Panc1 (cell line): Measurements from ENCODE around the gene ILK. TPM values are rescaled to one million over a fixed set of nuclear protein-coding genes. Genes with fewer than 3 reads are reported as not detected.

Experiments
- ATAC-seq: fragments of 200-7000 bp; cut with Tn5 transposase; 2 replicates; pipeline ENCODE4 v1.9.1; 2020; ENCODE audit warnings: mild to moderate bottlenecking, moderate library complexity
- BruUV-seq: library from RNA; stranded (reverse); fragments of 400-500 nt; replicated peaks from 2 replicates; lab custom pipeline; 2021; lab: Mats Ljungman, UMichigan
- CTCF ChIA-PET: fragments of 300-600 bp; sonication (Branson Sonifier 250); formaldehyde crosslinking; loops from one replicate; lab custom pipeline; 2022; ENCODE audit warnings: antibody characterized with exemption; lab: Charles Lee
- POLR2A ChIA-PET: fragments of 300-600 bp; sonication (Branson Sonifier 250); formaldehyde crosslinking; loops from one replicate; lab custom pipeline; 2022; ENCODE audit warnings: antibody characterized with exemption; lab: Charles Lee
- DNase-seq: peaks from one replicate; pipeline ENCODE4 v3.0.0-alpha.2; 2010; ENCODE audit warnings: low read depth, low spot score
- H3K27ac ChIP-seq: 2 replicates; pipeline ENCODE4 v1.5.1; 2011; ENCODE audit warnings: mild to moderate bottlenecking, low read length, inconsistent platforms
- H3K27me3 ChIP-seq: fragments of 200-500 bp; sonication (Bioruptor generic); 2 replicates; pipeline ENCODE4 v1.6.0; 2014; ENCODE audit warnings: low read length, inconsistent platforms; ENCODE audit not compliant: control insufficient read depth, insufficient read depth
- H3K36me3 ChIP-seq: fragments of 200-500 bp; sonication (Bioruptor generic); 2 replicates; pipeline ENCODE4 v1.5.1; 2014; ENCODE audit warnings: inconsistent platforms, mild to moderate bottlenecking, low read length, moderate library complexity; ENCODE audit not compliant: control insufficient read depth, insufficient read depth
- H3K4me1 ChIP-seq: 2 replicates; pipeline ENCODE4 v1.5.1; 2011; ENCODE audit warnings: inconsistent platforms, mild to moderate bottlenecking, low read length, moderate library complexity; ENCODE audit not compliant: control insufficient read depth, insufficient read depth
- H3K4me3 ChIP-seq, 2 experiments: 2 replicates each; pipeline ENCODE4 v1.5.1; 2011 to 2012; ENCODE audit warnings: low read depth in 2 of 2, low read length in 2 of 2, mild to moderate bottlenecking in 2 of 2, inconsistent platforms in 1 of 2, moderate library complexity in 1 of 2
- H3K9me3 ChIP-seq: fragments of 200-500 bp; sonication (Bioruptor generic); 2 replicates; pipeline ENCODE4 v1.5.1; 2014; ENCODE audit warnings: low read depth, mild to moderate bottlenecking, inconsistent platforms, low read length, moderate library complexity; ENCODE audit not compliant: control insufficient read depth, insufficient read depth
- CTCF ChIP-seq: fragments of 450-650 bp; IDR thresholded peaks from 2 replicates; pipeline ENCODE4 v1.5.1; 2017; ENCODE audit warnings: mild to moderate bottlenecking
- POLR2AphosphoS5 ChIP-seq: IDR thresholded peaks from 2 replicates; pipeline ENCODE4 v1.6.1; 2012; ENCODE audit warnings: mild to moderate bottlenecking, low read depth, low read length, moderate library complexity
- SIN3A ChIP-seq: IDR thresholded peaks from 2 replicates; pipeline ENCODE4 v1.6.1; 2012; ENCODE audit warnings: low read depth, mild to moderate bottlenecking, low read length, moderate library complexity, borderline replicate concordance; ENCODE audit not compliant: insufficient read depth
- TCF7L2 ChIP-seq: IDR thresholded peaks from 2 replicates; pipeline ENCODE4 v1.6.1; 2011; ENCODE audit warnings: mild to moderate bottlenecking, low read depth, low read length, inconsistent platforms
- in situ Hi-C: cut with HindIII; loops from 2 replicates; pipeline ENCODE4 v1.10.0; 2016; ENCODE audit warnings: low sequenced_read_pairs, low pct_unique_long_range_greater_than_20kb
- intact Hi-C: fragments of 100-400 bp; cut with micrococcal nuclease; formaldehyde crosslinking; loops from one replicate; pipeline ENCODE4 v1.10.0; 2022; ENCODE audit not compliant: unreplicated experiment
- total RNA-seq: library from RNA; stranded (reverse); gene quantifications from one replicate; pipeline ENCODE4 v1.2.1, GENCODE V29; 2021; ENCODE audit not compliant: unreplicated experiment
- TF ChIP-seq, protein P1 (sequence below), 2 experiments: IDR thresholded peaks; 2 replicates each; pipeline ENCODE4 v1.6.1; 2011 to 2012; ENCODE audit warnings: low read depth in 2 of 2, control low read depth in 1 of 2, low read length in 1 of 2, mild to moderate bottlenecking in 1 of 2, moderate library complexity in 1 of 2; ENCODE audit not compliant: insufficient read depth in 1 of 2

ILK gene
- total RNA-seq, 1 experiment from 2014 or later: 204 TPM

DNA sequence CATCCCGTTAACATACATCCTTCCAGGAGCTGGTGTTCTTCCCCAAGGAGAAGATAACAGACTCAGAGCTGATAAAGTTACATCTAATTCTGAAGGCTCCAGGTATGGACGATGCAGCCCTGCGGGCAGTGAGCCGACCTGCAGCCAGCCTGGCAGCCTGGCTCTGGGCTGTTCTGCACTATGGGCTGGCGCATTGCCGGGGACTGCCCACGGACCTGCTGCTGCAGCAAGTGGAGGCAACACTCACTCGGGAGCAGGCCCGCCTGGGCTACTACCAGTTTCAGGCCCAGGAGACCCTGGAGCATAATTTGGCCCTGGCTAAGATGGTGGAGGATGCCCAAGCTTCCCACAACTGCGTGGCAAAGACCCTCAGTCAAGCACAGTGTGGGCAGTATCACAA is 39.9 kb upstream of the ILK start:
- H3K27ac ChIP-seq: no peak overlapping the region
- no peaks in the 10 kb centered on the region for H3K27me3 ChIP-seq
- H3K4me1 ChIP-seq: no peaks in the 10 kb centered on the region
- no peak for TF ChIP-seq TCF7L2
- TF ChIP-seq CTCF: no peak
- no peak for TF ChIP-seq POLR2AphosphoS5
- no peak for TF ChIP-seq SIN3A
- TF ChIP-seq, protein P1, sequence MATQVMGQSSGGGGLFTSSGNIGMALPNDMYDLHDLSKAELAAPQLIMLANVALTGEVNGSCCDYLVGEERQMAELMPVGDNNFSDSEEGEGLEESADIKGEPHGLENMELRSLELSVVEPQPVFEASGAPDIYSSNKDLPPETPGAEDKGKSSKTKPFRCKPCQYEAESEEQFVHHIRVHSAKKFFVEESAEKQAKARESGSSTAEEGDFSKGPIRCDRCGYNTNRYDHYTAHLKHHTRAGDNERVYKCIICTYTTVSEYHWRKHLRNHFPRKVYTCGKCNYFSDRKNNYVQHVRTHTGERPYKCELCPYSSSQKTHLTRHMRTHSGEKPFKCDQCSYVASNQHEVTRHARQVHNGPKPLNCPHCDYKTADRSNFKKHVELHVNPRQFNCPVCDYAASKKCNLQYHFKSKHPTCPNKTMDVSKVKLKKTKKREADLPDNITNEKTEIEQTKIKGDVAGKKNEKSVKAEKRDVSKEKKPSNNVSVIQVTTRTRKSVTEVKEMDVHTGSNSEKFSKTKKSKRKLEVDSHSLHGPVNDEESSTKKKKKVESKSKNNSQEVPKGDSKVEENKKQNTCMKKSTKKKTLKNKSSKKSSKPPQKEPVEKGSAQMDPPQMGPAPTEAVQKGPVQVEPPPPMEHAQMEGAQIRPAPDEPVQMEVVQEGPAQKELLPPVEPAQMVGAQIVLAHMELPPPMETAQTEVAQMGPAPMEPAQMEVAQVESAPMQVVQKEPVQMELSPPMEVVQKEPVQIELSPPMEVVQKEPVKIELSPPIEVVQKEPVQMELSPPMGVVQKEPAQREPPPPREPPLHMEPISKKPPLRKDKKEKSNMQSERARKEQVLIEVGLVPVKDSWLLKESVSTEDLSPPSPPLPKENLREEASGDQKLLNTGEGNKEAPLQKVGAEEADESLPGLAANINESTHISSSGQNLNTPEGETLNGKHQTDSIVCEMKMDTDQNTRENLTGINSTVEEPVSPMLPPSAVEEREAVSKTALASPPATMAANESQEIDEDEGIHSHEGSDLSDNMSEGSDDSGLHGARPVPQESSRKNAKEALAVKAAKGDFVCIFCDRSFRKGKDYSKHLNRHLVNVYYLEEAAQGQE (IDR thresholded peaks at IDR 0.05; ENCODE audit: insufficient read depth in 1 of 2, low read depth in 2 of 2, low read length in 1 of 2): no peak
- ATAC-seq: no peak
- intact Hi-C loops: loop anchor here (10.0 kb wide), 1 partner anchor 731 kb away; no protein-coding TSS in a partner anchor
- CTCF ChIA-PET: no interaction called here
- DNase-seq: no peak
- in situ Hi-C loops: no loop called here
- POLR2A ChIA-PET: no interaction called here
- H3K36me3 ChIP-seq: no peaks in the 10 kb centered on the region
- BruUV-seq: no TSS peak
- H3K4me3 ChIP-seq: no peak overlapping the region
- H3K9me3 ChIP-seq: no peaks in the 10 kb centered on the region

GRCh38 chr11:6565325-6565724 is 38.2 kb upstream of the ILK start:
- DNase-seq (no peak), ATAC-seq (no peak)
- Histone ChIP-seq H3K4me3 (no peak overlapping the region), H3K36me3 (no peaks in the 10 kb centered on the region), H3K4me1 (no peaks in the 10 kb centered on the region), H3K27me3 (no peaks in the 10 kb centered on the region), H3K27ac (no peak overlapping the region), H3K9me3 (no peaks in the 10 kb centered on the region)
- no TSS peak for BruUV-seq
- ChIA-PET CTCF (interaction anchor here (0.5 kb wide), 1 partner anchor 120 kb away, joined by 4 read pairs; no protein-coding TSS in a partner anchor), POLR2A (no interaction called here)
- in situ Hi-C loops: no loop called here
- TF ChIP-seq, protein P1 (IDR thresholded peaks at IDR 0.05; ENCODE audit: insufficient read depth in 1 of 2, low read depth in 2 of 2, low read length in 1 of 2): no peak
- no peak for TF ChIP-seq CTCF
- no peak for TF ChIP-seq TCF7L2
- TF ChIP-seq POLR2AphosphoS5: no peak
- TF ChIP-seq SIN3A: no peak
- intact Hi-C loops: loop anchor here (10.0 kb wide), 1 partner anchor 729 kb away; no protein-coding TSS in a partner anchor
